Keratinocyte (primary cell): ENCODE results near the gene UTP14C.

Experiments
- EZH2 ChIP-seq: IDR thresholded peaks from one replicate; pipeline ENCODE4 v1.6.1; 2012; ENCODE audit warnings: inconsistent platforms, mild to moderate bottlenecking, low read length, moderate library complexity
- TF ChIP-seq, protein P1 (sequence below), 3 experiments: IDR thresholded peaks in 1 of 3; conservative IDR thresholded peaks in 1 of 3; optimal IDR thresholded peaks in 1 of 3; 2 replicates in 2 of 3; 3 replicates in 1 of 3; pipeline versions ENCODE3 to v1.5.1; 2011; ENCODE audit warnings: low read length in 3 of 3, mild to moderate bottlenecking in 3 of 3, moderate library complexity in 2 of 3, control low read depth in 1 of 3, inconsistent platforms in 1 of 3; ENCODE audit not compliant: insufficient read depth in 2 of 3; ENCODE audit errors: extremely low read depth in 1 of 3

DNA sequence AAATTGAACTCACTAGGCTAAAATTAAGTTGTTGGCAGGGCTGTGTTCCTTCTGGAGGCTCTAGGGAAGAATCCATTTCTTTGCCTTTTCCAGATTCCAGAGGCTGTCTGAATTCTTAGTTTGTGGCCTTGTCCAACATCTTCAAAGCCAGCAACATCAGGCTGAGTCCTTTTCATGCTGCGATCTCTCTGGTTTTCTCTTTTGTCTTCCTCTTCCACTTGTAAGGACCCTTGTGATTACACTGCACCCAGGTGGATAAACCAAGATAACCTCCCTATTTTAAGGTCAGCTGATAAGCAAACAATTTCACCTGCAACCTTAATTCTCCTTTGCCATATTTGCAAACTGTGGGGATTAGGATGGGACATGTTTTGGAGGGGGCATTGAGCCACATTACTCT lies 11.5 kb downstream of the UTP14C start:
- TF ChIP-seq EZH2, result no peak
- TF ChIP-seq, protein P1, sequence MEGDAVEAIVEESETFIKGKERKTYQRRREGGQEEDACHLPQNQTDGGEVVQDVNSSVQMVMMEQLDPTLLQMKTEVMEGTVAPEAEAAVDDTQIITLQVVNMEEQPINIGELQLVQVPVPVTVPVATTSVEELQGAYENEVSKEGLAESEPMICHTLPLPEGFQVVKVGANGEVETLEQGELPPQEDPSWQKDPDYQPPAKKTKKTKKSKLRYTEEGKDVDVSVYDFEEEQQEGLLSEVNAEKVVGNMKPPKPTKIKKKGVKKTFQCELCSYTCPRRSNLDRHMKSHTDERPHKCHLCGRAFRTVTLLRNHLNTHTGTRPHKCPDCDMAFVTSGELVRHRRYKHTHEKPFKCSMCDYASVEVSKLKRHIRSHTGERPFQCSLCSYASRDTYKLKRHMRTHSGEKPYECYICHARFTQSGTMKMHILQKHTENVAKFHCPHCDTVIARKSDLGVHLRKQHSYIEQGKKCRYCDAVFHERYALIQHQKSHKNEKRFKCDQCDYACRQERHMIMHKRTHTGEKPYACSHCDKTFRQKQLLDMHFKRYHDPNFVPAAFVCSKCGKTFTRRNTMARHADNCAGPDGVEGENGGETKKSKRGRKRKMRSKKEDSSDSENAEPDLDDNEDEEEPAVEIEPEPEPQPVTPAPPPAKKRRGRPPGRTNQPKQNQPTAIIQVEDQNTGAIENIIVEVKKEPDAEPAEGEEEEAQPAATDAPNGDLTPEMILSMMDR (optimal IDR thresholded peaks at IDR 0.05 in 1 of 3, IDR thresholded peaks at IDR 0.05 in 1 of 3, conservative IDR thresholded peaks at IDR 0.05 in 1 of 3; ENCODE audit: extremely low read depth in 1 of 3, insufficient read depth in 2 of 3, low read length in 3 of 3), result no peak
